Astrocyte of the spinal cord (primary cell): ENCODE results near the gene LENG1.

Experiments used
- DNase-seq: peaks from one replicate; pipeline ENCODE4 v3.0.0; 2011; ENCODE audit warnings: low read depth, low spot score
- H3K4me3 ChIP-seq: 2 replicates; pipeline ENCODE4 v1.5.1; 2011; ENCODE audit warnings: low read depth, mild to moderate bottlenecking, low read length, moderate library complexity
- CTCF ChIP-seq: IDR thresholded peaks from 2 replicates; pipeline ENCODE4 v1.5.1; 2012; ENCODE audit warnings: low read depth, mild to moderate bottlenecking, low read length, inconsistent platforms
- in situ Hi-C: cut with HindIII; loops from 2 replicates; pipeline ENCODE4 v1.10.0; 2017; ENCODE audit warnings: low sequenced_read_pairs

Gene LENG1

GRCh38 chr19:54133957-54134590 lies 25.4 kb downstream of the LENG1 start:
- H3K4me3 ChIP-seq = no peak overlapping the region
- no peak for DNase-seq
- TF ChIP-seq CTCF = no peak
- in situ Hi-C loops = no loop called here

- no peak for DNase-seq
- no peak for TF ChIP-seq CTCF
- no peak overlapping the region for H3K4me3 ChIP-seq
- in situ Hi-C loops = no loop called here
Observed at GRCh38 chr19:54133312-54133956, 26.1 kb downstream of the LENG1 start.

- H3K4me3 ChIP-seq = no peak overlapping the region
- no peak for TF ChIP-seq CTCF
- DNase-seq = no peak
- in situ Hi-C loops = no loop called here
Observed at GRCh38 chr19:54129617-54129996, 29.9 kb downstream of the LENG1 start.

- no peak for TF ChIP-seq CTCF
- no peak overlapping the region for H3K4me3 ChIP-seq
- DNase-seq = no peak
- in situ Hi-C loops = no loop called here
Observed at GRCh38 chr19:54128796-54129616, 30.5 kb downstream of the LENG1 start.

DNA sequence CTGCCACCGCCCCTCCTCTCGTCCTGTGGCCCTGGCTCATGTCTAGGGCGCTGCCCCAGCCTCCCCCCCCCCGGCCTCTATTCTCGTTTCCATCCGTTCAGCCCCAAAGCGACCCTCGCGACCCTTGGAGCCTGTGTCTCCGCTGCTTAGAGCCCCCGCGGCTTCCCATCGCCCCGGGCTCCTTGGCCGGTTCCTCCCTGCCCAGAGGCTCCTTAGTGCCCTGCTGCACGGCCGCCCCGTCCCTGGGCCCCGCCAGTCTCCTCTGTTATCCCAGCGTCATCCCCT lies 31.1 kb downstream of the LENG1 start:
- no peak for TF ChIP-seq CTCF
- in situ Hi-C loops = no loop called here
- H3K4me3 ChIP-seq = no peak overlapping the region
- DNase-seq = no peak

GRCh38 chr19:54127688-54128440 lies 31.7 kb downstream of the LENG1 start:
- no peak for DNase-seq
- no peak for TF ChIP-seq CTCF
- in situ Hi-C loops = no loop called here
- H3K4me3 ChIP-seq = no peak overlapping the region
